Activated CD4-positive, alpha-beta memory T cell treated with anti-CD3 and anti-CD28 coated beads for 36 hours (primary cell): ENCODE measurements around the gene VTI1A. TPM values are rescaled to one million over a fixed set of nuclear protein-coding genes. Genes with fewer than 3 reads are reported as not detected.

Source experiments
- CTCF ChIA-PET: fragments of 350-600 bp; sonication (Branson Sonifier 250); formaldehyde crosslinking; loops from one replicate; lab custom pipeline; 2021; ENCODE audit warnings: antibody characterized with exemption, inconsistent platforms; lab: Charles Lee
- POLR2A ChIA-PET: fragments of 350-600 bp; sonication (Branson Sonifier 250); formaldehyde crosslinking; loops from one replicate; lab custom pipeline; 2021; ENCODE audit warnings: antibody characterized with exemption; lab: Charles Lee
- DNase-seq: peaks from one replicate; pipeline ENCODE4 v3.0.0-alpha.2; 2020
- H3K27ac Mint-ChIP-seq: one replicate; pipeline ENCODE4 v1.8.0; 2021; ENCODE audit warnings: mixed read lengths
- H3K27me3 Mint-ChIP-seq: one replicate; pipeline ENCODE4 v1.8.0; 2021; ENCODE audit warnings: mixed read lengths
- H3K36me3 Mint-ChIP-seq: one replicate; pipeline ENCODE4 v1.8.0; 2021; ENCODE audit warnings: mixed read lengths
- H3K4me1 Mint-ChIP-seq: one replicate; pipeline ENCODE4 v1.8.0; 2021; ENCODE audit warnings: low read depth, mixed read lengths
- H3K4me3 Mint-ChIP-seq: one replicate; pipeline ENCODE4 v1.8.0; 2021; ENCODE audit warnings: mild to moderate bottlenecking, mixed read lengths
- H3K9me3 Mint-ChIP-seq: one replicate; pipeline ENCODE4 v1.8.0; 2021; ENCODE audit warnings: mixed read lengths
- intact Hi-C: fragments of 100-400 bp; cut with micrococcal nuclease; formaldehyde crosslinking; loops from one replicate; pipeline ENCODE4 v1.15.1; 2023
- total RNA-seq, 2 experiments: library from RNA; stranded (reverse); gene quantifications; one replicate each; pipeline ENCODE4 v1.2.3, GENCODE V29; 2021

Gene VTI1A
- total RNA-seq, 2 experiments from 2014 or later = 24.3 to 24.5 TPM

GRCh38 chr10:112653851-112654250, 206.8 kb downstream of the VTI1A start:
- ChIA-PET CTCF (no interaction called here), POLR2A (no interaction called here)

GRCh38 chr10:112654794-112655193, 207.8 kb downstream of the VTI1A start:
- intact Hi-C loops = no loop called here
- POLR2A ChIA-PET = no interaction called here
- Mint-ChIP-seq H3K36me3 (peaks cover 6% of the 10 kb centered on the region), H3K9me3 (no peaks in the 10 kb centered on the region), H3K4me3 (no peak overlapping the region), H3K27me3 (no peaks in the 10 kb centered on the region), H3K27ac (no peak overlapping the region), H3K4me1 (no peaks in the 10 kb centered on the region)
- no peak for DNase-seq
- CTCF ChIA-PET = no interaction called here

More at GRCh38 chr10:112653851-112654250, 206.8 kb downstream of the VTI1A start:
- DNase-seq = no peak
- Mint-ChIP-seq H3K27ac (no peak overlapping the region), H3K9me3 (no peaks in the 10 kb centered on the region), H3K4me1 (no peaks in the 10 kb centered on the region), H3K4me3 (no peak overlapping the region), H3K36me3 (peaks cover 6% of the 10 kb centered on the region), H3K27me3 (no peaks in the 10 kb centered on the region)
- intact Hi-C loops = no loop called here

GRCh38 chr10:112655722-112656121, 208.7 kb downstream of the VTI1A start:
- Mint-ChIP-seq H3K4me3 (no peak overlapping the region), H3K36me3 (peaks cover 6% of the 10 kb centered on the region), H3K27ac (no peak overlapping the region), H3K4me1 (no peaks in the 10 kb centered on the region), H3K9me3 (no peaks in the 10 kb centered on the region), H3K27me3 (no peaks in the 10 kb centered on the region)
- ChIA-PET CTCF (interaction anchor here (0.6 kb wide), 1 partner anchor 1476 kb away, joined by 3 read pairs; no protein-coding TSS in a partner anchor), POLR2A (no interaction called here)
- no peak for DNase-seq
- intact Hi-C loops = no loop called here

- no peaks in the 10 kb centered on the region for H3K27me3 Mint-ChIP-seq
- ChIA-PET CTCF (no interaction called here), POLR2A (no interaction called here)
- no peak overlapping the region for H3K4me3 Mint-ChIP-seq
- intact Hi-C loops = no loop called here
- no peak overlapping the region for H3K27ac Mint-ChIP-seq
- H3K9me3 Mint-ChIP-seq = no peaks in the 10 kb centered on the region
- H3K4me1 Mint-ChIP-seq = no peaks in the 10 kb centered on the region
- no peak for DNase-seq
- peaks cover 8% of the 10 kb centered on the region for H3K36me3 Mint-ChIP-seq
Measured at GRCh38 chr10:112658465-112658864, 211.4 kb downstream of the VTI1A start.

- no peak for DNase-seq
- CTCF ChIA-PET = interaction anchor here (0.7 kb wide), 1 partner anchor 1054 kb away, joined by 3 read pairs; no protein-coding TSS in a partner anchor
- H3K36me3 Mint-ChIP-seq = peaks cover 8% of the 10 kb centered on the region
- H3K27ac Mint-ChIP-seq = no peak overlapping the region
- no peaks in the 10 kb centered on the region for H3K27me3 Mint-ChIP-seq
- H3K4me3 Mint-ChIP-seq = no peak overlapping the region
- H3K4me1 Mint-ChIP-seq = no peaks in the 10 kb centered on the region
- no peaks in the 10 kb centered on the region for H3K9me3 Mint-ChIP-seq
- POLR2A ChIA-PET = no interaction called here
- intact Hi-C loops = no loop called here
Measured at GRCh38 chr10:112658900-112659638, 212.1 kb downstream of the VTI1A start.

GRCh38 chr10:112663234-112664125, 216.5 kb downstream of the VTI1A start:
- Mint-ChIP-seq H3K4me3 (no peak overlapping the region), H3K27me3 (no peaks in the 10 kb centered on the region), H3K4me1 (no peaks in the 10 kb centered on the region), H3K9me3 (no peaks in the 10 kb centered on the region), H3K36me3 (peaks cover 21% of the 10 kb centered on the region), H3K27ac (no peak overlapping the region)
- CTCF ChIA-PET = no interaction called here
- POLR2A ChIA-PET = no interaction called here
- intact Hi-C loops = no loop called here
- no peak for DNase-seq

GRCh38 chr10:112666094-112666493, 219.1 kb downstream of the VTI1A start:
- H3K27ac Mint-ChIP-seq = no peak overlapping the region
- H3K36me3 Mint-ChIP-seq = peaks cover 28% of the 10 kb centered on the region
- POLR2A ChIA-PET = no interaction called here
- H3K4me3 Mint-ChIP-seq = no peak overlapping the region
- DNase-seq = no peak
- H3K4me1 Mint-ChIP-seq = no peaks in the 10 kb centered on the region
- intact Hi-C loops = no loop called here
- no peaks in the 10 kb centered on the region for H3K27me3 Mint-ChIP-seq
- H3K9me3 Mint-ChIP-seq = no peaks in the 10 kb centered on the region
- CTCF ChIA-PET = no interaction called here

- no peaks in the 10 kb centered on the region for H3K9me3 Mint-ChIP-seq
Measured at GRCh38 chr10:112669989-112670388, 223.0 kb downstream of the VTI1A start.

GRCh38 chr10:112671743-112672142, 224.7 kb downstream of the VTI1A start:
- H3K4me1 Mint-ChIP-seq = no peaks in the 10 kb centered on the region

More at GRCh38 chr10:112669989-112670388, 223.0 kb downstream of the VTI1A start:
- ChIA-PET POLR2A (no interaction called here), CTCF (no interaction called here)
- no peak overlapping the region for H3K4me3 Mint-ChIP-seq
- peaks cover 27% of the 10 kb centered on the region for H3K36me3 Mint-ChIP-seq
- H3K4me1 Mint-ChIP-seq = no peaks in the 10 kb centered on the region
- intact Hi-C loops = no loop called here
- H3K27me3 Mint-ChIP-seq = no peaks in the 10 kb centered on the region
- H3K27ac Mint-ChIP-seq = no peak overlapping the region
- DNase-seq = no peak

GRCh38 chr10:112672706-112673105, 225.7 kb downstream of the VTI1A start:
- intact Hi-C loops = no loop called here
- H3K27ac Mint-ChIP-seq = no peak overlapping the region
- peaks cover 20% of the 10 kb centered on the region for H3K36me3 Mint-ChIP-seq
- ChIA-PET POLR2A (no interaction called here), CTCF (no interaction called here)
- no peaks in the 10 kb centered on the region for H3K9me3 Mint-ChIP-seq
- H3K27me3 Mint-ChIP-seq = no peaks in the 10 kb centered on the region
- no peak overlapping the region for H3K4me3 Mint-ChIP-seq
- H3K4me1 Mint-ChIP-seq = no peaks in the 10 kb centered on the region
- DNase-seq = no peak

More at GRCh38 chr10:112671743-112672142, 224.7 kb downstream of the VTI1A start:
- CTCF ChIA-PET = no interaction called here
- Mint-ChIP-seq H3K27ac (no peak overlapping the region), H3K36me3 (peaks cover 26% of the 10 kb centered on the region), H3K4me3 (no peak overlapping the region), H3K9me3 (no peaks in the 10 kb centered on the region), H3K27me3 (no peaks in the 10 kb centered on the region)
- no peak for DNase-seq
- intact Hi-C loops = no loop called here
- POLR2A ChIA-PET = no interaction called here

- CTCF ChIA-PET = no interaction called here
- POLR2A ChIA-PET = no interaction called here
- intact Hi-C loops = no loop called here
- Mint-ChIP-seq H3K27ac (no peak overlapping the region), H3K36me3 (peaks cover 7% of the 10 kb centered on the region), H3K4me1 (no peaks in the 10 kb centered on the region), H3K27me3 (no peaks in the 10 kb centered on the region), H3K9me3 (no peaks in the 10 kb centered on the region), H3K4me3 (no peak overlapping the region)
- DNase-seq = no peak
Measured at GRCh38 chr10:112675560-112676083, 228.6 kb downstream of the VTI1A start.

GRCh38 chr10:112677689-112678088, 230.7 kb downstream of the VTI1A start:
- POLR2A ChIA-PET = no interaction called here
- no peak overlapping the region for H3K4me3 Mint-ChIP-seq
- H3K9me3 Mint-ChIP-seq = no peaks in the 10 kb centered on the region
- CTCF ChIA-PET = no interaction called here
- intact Hi-C loops = no loop called here
- no peak overlapping the region for H3K27ac Mint-ChIP-seq
- peaks cover 7% of the 10 kb centered on the region for H3K36me3 Mint-ChIP-seq
- H3K27me3 Mint-ChIP-seq = no peaks in the 10 kb centered on the region
- H3K4me1 Mint-ChIP-seq = no peaks in the 10 kb centered on the region
- DNase-seq = no peak
